ENCODE data around the gene CTNNA3.

DNA sequence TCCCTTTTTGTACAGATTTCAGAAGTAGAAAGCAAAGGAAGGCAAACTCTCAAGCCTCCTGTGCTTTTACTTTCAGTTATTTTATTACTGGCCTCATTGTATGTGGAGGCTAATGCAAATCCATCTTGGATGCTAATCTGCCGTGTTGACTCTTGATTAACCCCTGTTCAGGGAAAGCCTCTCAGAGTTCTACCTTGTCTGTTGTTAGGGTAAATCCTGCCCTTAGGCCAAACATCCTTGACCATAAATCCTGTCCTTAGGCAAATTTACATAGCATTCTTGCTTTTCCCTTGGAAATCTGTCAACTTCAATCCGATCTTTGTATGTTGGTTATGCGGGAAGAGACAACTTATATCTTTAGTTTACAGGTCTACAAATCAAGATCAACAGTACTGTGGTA, 1480.1 kb downstream of the CTNNA3 start:
- TF ChIP-seq CTCF (IDR thresholded peaks at IDR 0.05) (no peak), POLR2A (IDR thresholded peaks at IDR 0.05) (no peak)

Measured in uterus (tissue), 2 donors.